Smooth muscle cell of the umbilical artery (primary cell): ENCODE results near the gene BFSP2. TPM values are rescaled to one million over a fixed set of nuclear protein-coding genes. Genes with fewer than 3 reads are reported as not detected.

ENCODE experiments used
- total RNA-seq: library from RNA; depleted of rRNA; stranded (reverse); fragments of >200 nt; gene quantifications from 2 replicates; pipeline ENCODE4 v1.2.3, GENCODE V29; 2014

BFSP2 gene, protein sequence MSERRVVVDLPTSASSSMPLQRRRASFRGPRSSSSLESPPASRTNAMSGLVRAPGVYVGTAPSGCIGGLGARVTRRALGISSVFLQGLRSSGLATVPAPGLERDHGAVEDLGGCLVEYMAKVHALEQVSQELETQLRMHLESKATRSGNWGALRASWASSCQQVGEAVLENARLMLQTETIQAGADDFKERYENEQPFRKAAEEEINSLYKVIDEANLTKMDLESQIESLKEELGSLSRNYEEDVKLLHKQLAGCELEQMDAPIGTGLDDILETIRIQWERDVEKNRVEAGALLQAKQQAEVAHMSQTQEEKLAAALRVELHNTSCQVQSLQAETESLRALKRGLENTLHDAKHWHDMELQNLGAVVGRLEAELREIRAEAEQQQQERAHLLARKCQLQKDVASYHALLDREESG
- not detected in 2 replicates for total RNA-seq

DNA sequence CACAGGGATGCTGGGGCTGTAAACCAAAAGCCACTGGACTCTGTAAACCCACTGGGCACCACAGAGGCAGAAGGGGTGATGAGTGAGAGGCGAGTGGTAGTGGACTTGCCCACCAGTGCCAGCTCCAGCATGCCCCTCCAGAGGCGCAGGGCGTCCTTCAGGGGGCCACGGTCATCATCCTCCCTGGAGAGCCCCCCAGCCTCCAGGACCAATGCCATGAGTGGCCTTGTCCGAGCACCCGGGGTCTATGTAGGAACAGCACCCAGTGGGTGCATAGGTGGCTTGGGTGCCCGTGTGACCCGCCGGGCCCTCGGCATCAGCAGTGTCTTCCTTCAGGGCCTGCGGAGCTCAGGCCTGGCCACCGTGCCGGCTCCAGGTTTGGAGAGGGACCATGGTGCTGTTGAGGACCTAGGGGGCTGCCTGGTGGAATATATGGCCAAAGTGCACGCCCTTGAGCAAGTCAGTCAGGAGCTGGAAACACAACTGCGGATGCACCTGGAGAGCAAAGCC is at the start of gene BFSP2:
BFSP2 (plus strand) TSS at position 51 of the 510 bp plus-strand sequence; CDS start at position 79, 28 bp downstream.

Other genes with a start within 250 kb of the BFSP2 start
- gene CDV3, start 173.6 kb downstream of the BFSP2 start, total RNA-seq: 177 and 246 TPM in 2 replicates